ENCODE data around the gene BTBD1.

BTBD1 gene

DNA sequence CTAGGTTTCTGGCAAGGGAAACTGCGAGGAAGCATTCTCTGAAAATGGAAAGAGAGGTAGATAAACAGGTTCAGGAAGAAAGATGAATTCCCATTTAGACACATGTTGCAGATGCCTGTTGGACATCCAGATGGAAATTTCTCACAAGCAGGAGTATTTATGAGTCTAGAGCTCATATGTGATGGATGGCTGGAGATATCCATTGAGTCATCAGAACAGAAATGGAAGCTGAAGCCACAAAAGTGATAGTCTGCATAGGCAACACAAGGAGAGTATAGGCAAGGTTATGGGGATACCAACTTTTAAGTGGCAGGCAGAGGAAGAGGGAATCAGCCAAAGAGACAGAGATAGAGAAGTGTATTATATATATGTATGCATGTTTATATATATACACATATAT is 87.3 kb downstream of the BTBD1 start:
- Histone ChIP-seq H3K4me3 (ENCODE audit: low read depth, low read length) (no peak overlapping the region), H3K27me3 (ENCODE audit: control insufficient read depth, insufficient read depth, low read length) (no peaks in the 10 kb centered on the region), H3K36me3 (ENCODE audit: control insufficient read depth, insufficient read depth, low read length) (no peaks in the 10 kb centered on the region), H3K4me1 (ENCODE audit: control insufficient read depth, insufficient read depth, low read length) (no peaks in the 10 kb centered on the region), H3K9ac (ENCODE audit: low read depth, low read length) (no peak overlapping the region), H3K9me3 (ENCODE audit: control insufficient read depth, insufficient read depth, low read length) (no peaks in the 10 kb centered on the region)

DNA sequence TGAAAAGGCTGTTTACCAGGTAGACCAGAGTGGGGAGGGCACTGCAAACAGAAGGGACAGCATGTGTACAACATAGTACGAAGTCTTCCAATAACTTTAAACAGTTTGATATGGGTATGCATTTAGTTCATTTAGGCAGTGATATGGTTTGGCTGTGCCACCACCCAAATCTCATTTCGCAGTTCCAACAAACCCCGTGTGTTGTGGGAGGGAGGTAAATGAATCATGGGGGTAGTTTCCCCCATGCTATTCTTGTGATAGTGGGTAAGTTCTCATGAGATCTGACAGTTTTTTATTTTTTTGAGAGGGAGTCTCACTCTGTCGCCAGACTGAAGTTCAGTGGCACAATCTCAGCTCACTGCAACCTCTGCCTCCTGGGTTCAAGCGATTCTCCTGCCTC is 88.6 kb downstream of the BTBD1 start:
- Histone ChIP-seq H3K9me3 (ENCODE audit: control insufficient read depth, insufficient read depth, low read length) (no peaks in the 10 kb centered on the region), H3K4me3 (ENCODE audit: low read depth, low read length) (no peak overlapping the region), H3K4me1 (ENCODE audit: control insufficient read depth, insufficient read depth, low read length) (no peaks in the 10 kb centered on the region), H3K9ac (ENCODE audit: low read depth, low read length) (no peak overlapping the region), H3K36me3 (ENCODE audit: control insufficient read depth, insufficient read depth, low read length) (no peaks in the 10 kb centered on the region), H3K27me3 (ENCODE audit: control insufficient read depth, insufficient read depth, low read length) (no peaks in the 10 kb centered on the region)

DNA sequence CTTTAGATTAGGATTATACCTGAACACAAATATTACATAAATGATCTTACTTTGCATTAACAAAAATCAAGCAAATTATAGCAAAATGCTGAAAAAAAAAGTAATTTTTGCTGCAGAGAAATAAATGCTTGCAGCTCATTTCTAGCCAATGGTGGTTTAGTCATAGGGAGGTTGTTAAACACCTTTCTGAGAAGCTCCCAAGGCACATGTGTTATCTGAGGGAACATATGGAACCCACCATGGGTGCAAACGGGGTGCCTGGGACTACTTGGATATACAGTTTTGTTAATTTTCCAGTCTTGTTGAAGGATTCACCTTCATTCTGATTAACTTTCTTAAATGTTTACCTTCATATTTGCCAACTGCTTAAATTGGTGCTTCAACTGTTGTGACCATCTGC is 90.0 kb downstream of the BTBD1 start:
- no peaks in the 10 kb centered on the region for H3K27me3 ChIP-seq (ENCODE audit: control insufficient read depth, insufficient read depth, low read length)
- no peaks in the 10 kb centered on the region for H3K9me3 ChIP-seq (ENCODE audit: control insufficient read depth, insufficient read depth, low read length)
- H3K36me3 ChIP-seq (ENCODE audit: control insufficient read depth, insufficient read depth, low read length): no peaks in the 10 kb centered on the region
- H3K4me1 ChIP-seq (ENCODE audit: control insufficient read depth, insufficient read depth, low read length): no peaks in the 10 kb centered on the region
- H3K4me3 ChIP-seq (ENCODE audit: low read depth, low read length): no peak overlapping the region
- H3K9ac ChIP-seq (ENCODE audit: low read depth, low read length): no peak overlapping the region

DNA sequence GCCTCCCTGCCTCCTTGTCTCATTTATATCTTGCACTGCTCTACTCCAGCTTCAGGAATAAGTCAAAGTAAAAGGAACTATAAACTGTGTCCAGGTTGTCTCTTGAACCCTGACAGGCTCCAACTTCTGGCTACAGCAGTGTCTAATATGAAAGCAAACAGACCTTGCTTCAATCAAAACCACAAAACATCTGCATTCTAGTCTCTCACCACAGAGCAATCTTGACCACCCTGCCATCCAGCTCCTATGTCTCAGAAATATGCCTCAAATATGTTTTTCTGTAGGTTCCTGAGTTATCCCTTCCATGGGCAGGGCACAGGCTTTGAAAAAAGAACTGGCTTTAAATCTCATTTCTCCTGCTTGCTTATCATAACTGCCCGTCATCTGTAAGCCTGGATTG is 94.1 kb downstream of the BTBD1 start:
- no peak overlapping the region for H3K9ac ChIP-seq (ENCODE audit: low read depth, low read length)
- no peak overlapping the region for H3K4me3 ChIP-seq (ENCODE audit: low read depth, low read length)
- no peaks in the 10 kb centered on the region for H3K36me3 ChIP-seq (ENCODE audit: control insufficient read depth, insufficient read depth, low read length)
- no peaks in the 10 kb centered on the region for H3K9me3 ChIP-seq (ENCODE audit: control insufficient read depth, insufficient read depth, low read length)
- no peaks in the 10 kb centered on the region for H3K27me3 ChIP-seq (ENCODE audit: control insufficient read depth, insufficient read depth, low read length)
- H3K4me1 ChIP-seq (ENCODE audit: control insufficient read depth, insufficient read depth, low read length): no peaks in the 10 kb centered on the region

DNA sequence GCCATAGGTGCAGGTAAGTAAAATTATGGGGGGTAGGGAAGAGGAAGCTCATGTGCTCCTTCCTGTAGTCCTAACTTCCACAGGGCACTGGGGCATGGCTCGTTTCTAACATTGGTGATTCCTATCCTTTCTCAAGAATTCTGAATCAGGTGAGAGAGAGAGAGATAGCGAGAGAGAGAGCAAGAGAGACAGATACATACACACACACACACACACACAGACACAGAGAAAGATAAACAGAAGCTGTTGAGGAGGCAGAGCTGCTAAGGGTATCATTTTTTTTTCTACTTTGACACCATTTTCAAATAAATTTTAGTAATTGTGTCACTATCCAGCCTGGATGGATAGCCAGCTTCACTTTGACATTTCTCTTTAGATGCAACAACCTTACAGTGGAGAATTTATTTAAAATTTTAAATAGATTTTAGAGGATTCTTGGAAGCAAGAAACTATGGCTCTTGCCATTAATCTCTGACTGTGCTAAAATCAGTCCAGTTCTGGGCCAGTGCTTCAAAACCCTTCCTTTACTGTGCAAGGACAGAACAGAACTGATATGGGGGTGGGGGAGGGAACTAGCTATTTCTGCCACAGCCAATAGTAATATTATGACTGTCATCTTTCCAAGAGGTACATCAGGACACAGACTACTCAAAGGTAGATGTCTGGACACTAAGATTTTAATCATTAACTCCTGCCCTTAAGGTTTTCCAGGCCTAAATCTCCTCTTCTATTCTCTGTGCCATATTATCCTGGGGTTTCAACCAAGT is 95.7 kb downstream of the BTBD1 start:
- Histone ChIP-seq H3K27me3 (ENCODE audit: control insufficient read depth, insufficient read depth, low read length) (no peaks in the 10 kb centered on the region), H3K9me3 (ENCODE audit: control insufficient read depth, insufficient read depth, low read length) (no peaks in the 10 kb centered on the region), H3K9ac (ENCODE audit: low read depth, low read length) (no peak overlapping the region), H3K4me1 (ENCODE audit: control insufficient read depth, insufficient read depth, low read length) (no peaks in the 10 kb centered on the region), H3K36me3 (ENCODE audit: control insufficient read depth, insufficient read depth, low read length) (no peaks in the 10 kb centered on the region), H3K4me3 (ENCODE audit: low read depth, low read length) (no peak overlapping the region)

DNA sequence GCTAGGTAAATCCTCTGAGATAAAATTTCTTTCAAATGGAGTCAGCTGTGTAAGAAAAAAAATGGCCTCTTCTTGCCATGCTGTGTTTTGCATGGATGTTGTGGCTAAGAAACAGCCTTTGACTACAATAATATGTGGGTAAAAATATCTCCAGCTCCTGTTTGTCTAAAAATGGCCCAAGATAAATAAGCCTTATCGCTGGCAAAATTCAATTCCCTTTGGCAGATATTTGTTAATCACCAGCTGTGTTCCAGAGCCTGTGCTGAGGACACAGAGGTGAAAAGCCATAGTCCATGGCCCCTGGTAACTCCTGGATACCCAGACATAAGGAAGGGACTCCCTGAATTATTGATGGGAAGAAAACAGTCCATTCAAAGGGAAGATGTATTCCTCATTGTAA is 96.4 kb downstream of the BTBD1 start:
- Histone ChIP-seq H3K9ac (ENCODE audit: low read depth, low read length) (no peak overlapping the region), H3K36me3 (ENCODE audit: control insufficient read depth, insufficient read depth, low read length) (no peaks in the 10 kb centered on the region), H3K4me3 (ENCODE audit: low read depth, low read length) (no peak overlapping the region), H3K27me3 (ENCODE audit: control insufficient read depth, insufficient read depth, low read length) (no peaks in the 10 kb centered on the region), H3K4me1 (ENCODE audit: control insufficient read depth, insufficient read depth, low read length) (no peaks in the 10 kb centered on the region), H3K9me3 (ENCODE audit: control insufficient read depth, insufficient read depth, low read length) (no peaks in the 10 kb centered on the region)

DNA sequence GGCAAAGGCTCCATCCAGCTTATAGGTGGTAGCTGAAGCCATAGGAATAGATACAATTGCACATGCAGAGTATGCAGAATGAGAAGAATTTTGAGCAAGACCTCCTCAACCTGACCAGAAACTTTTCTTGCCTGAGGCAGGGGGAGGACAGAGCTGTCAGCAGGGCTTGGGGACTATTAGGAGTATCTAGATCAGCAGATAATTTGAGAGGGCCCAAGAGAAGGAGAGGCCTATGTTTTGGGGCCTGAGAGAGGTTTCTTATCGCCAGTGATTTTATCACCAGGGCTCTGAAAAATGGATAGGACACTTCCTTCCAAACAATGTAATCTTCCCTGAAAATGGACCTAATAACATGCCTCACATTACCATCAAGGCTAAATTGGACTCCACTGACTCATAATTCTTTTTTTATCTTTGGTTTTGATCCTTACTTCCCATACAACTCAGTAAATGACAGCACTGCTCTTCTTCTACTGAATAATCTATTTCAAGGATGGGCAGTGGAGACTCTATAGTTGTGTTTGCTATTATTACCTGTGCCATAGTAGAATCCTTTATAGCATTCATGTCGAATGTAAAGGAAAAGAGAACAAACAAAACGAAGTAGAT is 96.9 kb downstream of the BTBD1 start:
- no peaks in the 10 kb centered on the region for H3K27me3 ChIP-seq (ENCODE audit: control insufficient read depth, insufficient read depth, low read length)
- no peaks in the 10 kb centered on the region for H3K36me3 ChIP-seq (ENCODE audit: control insufficient read depth, insufficient read depth, low read length)
- no peak overlapping the region for H3K9ac ChIP-seq (ENCODE audit: low read depth, low read length)
- no peaks in the 10 kb centered on the region for H3K4me1 ChIP-seq (ENCODE audit: control insufficient read depth, insufficient read depth, low read length)
- H3K9me3 ChIP-seq (ENCODE audit: control insufficient read depth, insufficient read depth, low read length): no peaks in the 10 kb centered on the region
- no peak overlapping the region for H3K4me3 ChIP-seq (ENCODE audit: low read depth, low read length)

DNA sequence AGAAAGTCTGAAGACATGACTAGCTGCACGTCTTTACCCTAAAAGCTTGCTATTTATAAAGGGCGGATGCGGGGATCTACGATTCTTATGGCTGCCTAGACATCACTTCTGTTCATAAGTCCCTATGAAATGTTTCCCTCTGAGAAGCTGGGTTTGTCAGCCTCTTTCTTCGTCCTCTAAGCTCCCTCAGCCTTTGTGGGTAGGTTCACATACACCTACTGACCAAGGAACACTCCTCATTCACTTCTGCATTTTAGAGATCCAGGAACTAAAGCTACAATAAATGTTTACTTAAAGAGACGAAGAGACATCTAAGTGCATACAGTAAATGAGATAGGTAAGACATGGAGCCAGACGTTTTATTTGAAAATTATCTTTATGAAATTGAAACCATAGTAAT is 97.7 kb downstream of the BTBD1 start:
- H3K36me3 ChIP-seq (ENCODE audit: control insufficient read depth, insufficient read depth, low read length): no peaks in the 10 kb centered on the region
- no peaks in the 10 kb centered on the region for H3K9me3 ChIP-seq (ENCODE audit: control insufficient read depth, insufficient read depth, low read length)
- H3K4me3 ChIP-seq (ENCODE audit: low read depth, low read length): no peak overlapping the region
- H3K4me1 ChIP-seq (ENCODE audit: control insufficient read depth, insufficient read depth, low read length): no peaks in the 10 kb centered on the region
- no peak overlapping the region for H3K9ac ChIP-seq (ENCODE audit: low read depth, low read length)
- no peaks in the 10 kb centered on the region for H3K27me3 ChIP-seq (ENCODE audit: control insufficient read depth, insufficient read depth, low read length)

DNA sequence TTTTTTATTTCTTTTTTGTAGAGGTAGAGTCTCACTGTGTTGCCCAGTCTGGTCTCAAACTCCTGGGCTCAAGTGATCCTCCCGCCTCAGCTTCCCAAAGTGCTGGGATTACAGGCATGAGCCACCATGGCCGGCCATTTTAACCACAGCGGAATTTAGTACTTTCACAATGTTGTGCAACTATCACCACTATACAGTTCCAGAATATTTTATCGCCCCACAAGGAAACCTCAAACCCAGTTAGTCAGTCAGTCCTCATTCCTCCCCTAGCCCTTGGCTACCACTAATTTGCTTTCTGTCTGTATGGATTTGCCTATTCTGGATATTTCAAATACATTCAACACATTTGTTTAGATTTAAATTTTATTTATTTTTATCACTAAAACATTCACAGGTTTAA is 99.0 kb downstream of the BTBD1 start:
- no peak overlapping the region for H3K4me3 ChIP-seq (ENCODE audit: low read depth, low read length)
- H3K9ac ChIP-seq (ENCODE audit: low read depth, low read length): no peak overlapping the region
- no peaks in the 10 kb centered on the region for H3K9me3 ChIP-seq (ENCODE audit: control insufficient read depth, insufficient read depth, low read length)
- H3K4me1 ChIP-seq (ENCODE audit: control insufficient read depth, insufficient read depth, low read length): peaks cover 9% of the 10 kb centered on the region
- H3K27me3 ChIP-seq (ENCODE audit: control insufficient read depth, insufficient read depth, low read length): no peaks in the 10 kb centered on the region
- H3K36me3 ChIP-seq (ENCODE audit: control insufficient read depth, insufficient read depth, low read length): no peaks in the 10 kb centered on the region

DNA sequence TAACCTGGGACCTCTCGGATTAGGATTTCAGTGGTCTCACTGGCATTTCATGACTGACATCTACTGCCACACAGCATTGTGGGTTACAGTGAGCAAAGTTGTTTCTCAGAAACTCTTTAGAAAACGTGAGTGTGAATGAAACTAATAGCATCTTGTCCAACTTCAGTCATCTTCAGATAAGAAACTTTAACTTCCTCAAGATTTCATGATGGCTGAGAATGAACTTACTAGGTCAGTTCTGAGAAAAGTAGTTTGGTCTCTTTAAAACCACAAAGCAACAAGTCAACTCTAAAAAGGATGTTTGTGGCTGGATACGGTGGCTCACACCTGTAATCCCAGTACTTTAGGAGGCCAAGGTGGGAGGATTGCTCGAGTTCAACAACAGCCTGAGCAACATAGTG is 100.4 kb downstream of the BTBD1 start:
- H3K36me3 ChIP-seq (ENCODE audit: control insufficient read depth, insufficient read depth, low read length): no peaks in the 10 kb centered on the region
- H3K9me3 ChIP-seq (ENCODE audit: control insufficient read depth, insufficient read depth, low read length): no peaks in the 10 kb centered on the region
- peaks cover 9% of the 10 kb centered on the region for H3K4me1 ChIP-seq (ENCODE audit: control insufficient read depth, insufficient read depth, low read length)
- H3K4me3 ChIP-seq (ENCODE audit: low read depth, low read length): no peak overlapping the region
- no peak overlapping the region for H3K9ac ChIP-seq (ENCODE audit: low read depth, low read length)
- H3K27me3 ChIP-seq (ENCODE audit: control insufficient read depth, insufficient read depth, low read length): no peaks in the 10 kb centered on the region
